Endothelial cell (in vitro differentiated cells): Measurements from ENCODE around the gene LRWD1. TPM values are rescaled to one million over a fixed set of nuclear protein-coding genes. Genes with fewer than 3 reads are reported as not detected.
A peak's percentile ranks its signal among the peaks of the same experiment; 100 is the strongest.

ENCODE experiments used
- DNase-seq: peaks from one replicate; pipeline ENCODE4 v3.0.0; 2021; ENCODE audit warnings: low spot score
- H3K27ac Mint-ChIP-seq: one replicate; pipeline ENCODE4 v1.8.0; 2021; ENCODE audit warnings: mixed read lengths, inconsistent platforms; ENCODE audit not compliant: unreplicated experiment
- H3K27me3 Mint-ChIP-seq: one replicate; pipeline ENCODE4 v1.8.0; 2021; ENCODE audit warnings: mild to moderate bottlenecking, moderate library complexity, mixed read lengths, inconsistent platforms; ENCODE audit not compliant: unreplicated experiment
- H3K36me3 Mint-ChIP-seq: one replicate; pipeline ENCODE4 v1.8.0; 2021; ENCODE audit warnings: mild to moderate bottlenecking, low read depth, mixed read lengths, inconsistent platforms; ENCODE audit not compliant: unreplicated experiment
- H3K4me1 Mint-ChIP-seq: one replicate; pipeline ENCODE4 v1.8.0; 2021; ENCODE audit warnings: mild to moderate bottlenecking, mixed read lengths, inconsistent platforms; ENCODE audit not compliant: unreplicated experiment
- H3K4me3 Mint-ChIP-seq: one replicate; pipeline ENCODE4 v1.8.0; 2021; ENCODE audit warnings: mild to moderate bottlenecking, mixed read lengths, inconsistent platforms; ENCODE audit not compliant: unreplicated experiment
- H3K9me3 Mint-ChIP-seq: one replicate; pipeline ENCODE4 v1.8.0; 2021; ENCODE audit warnings: mixed read lengths, inconsistent platforms; ENCODE audit not compliant: unreplicated experiment
- CTCF ChIP-seq: fragments of 200-600 bp; sonication (generic); IDR thresholded peaks from one replicate; pipeline ENCODE4 v1.5.0; 2021; ENCODE audit warnings: antibody characterized with exemption; ENCODE audit not compliant: unreplicated experiment
- total RNA-seq: library from RNA; stranded (reverse); fragmentation: NEBNext Ultra II Directional; extraction: Animal tissue kit (Norgen Biotek cat#: 25700); gene quantifications from one replicate; pipeline ENCODE4 v1.2.1, GENCODE V29; 2021; ENCODE audit not compliant: unreplicated experiment

Gene LRWD1
- total RNA-seq, 1 donor from 2014 or later, result 30.3 TPM

DNA sequence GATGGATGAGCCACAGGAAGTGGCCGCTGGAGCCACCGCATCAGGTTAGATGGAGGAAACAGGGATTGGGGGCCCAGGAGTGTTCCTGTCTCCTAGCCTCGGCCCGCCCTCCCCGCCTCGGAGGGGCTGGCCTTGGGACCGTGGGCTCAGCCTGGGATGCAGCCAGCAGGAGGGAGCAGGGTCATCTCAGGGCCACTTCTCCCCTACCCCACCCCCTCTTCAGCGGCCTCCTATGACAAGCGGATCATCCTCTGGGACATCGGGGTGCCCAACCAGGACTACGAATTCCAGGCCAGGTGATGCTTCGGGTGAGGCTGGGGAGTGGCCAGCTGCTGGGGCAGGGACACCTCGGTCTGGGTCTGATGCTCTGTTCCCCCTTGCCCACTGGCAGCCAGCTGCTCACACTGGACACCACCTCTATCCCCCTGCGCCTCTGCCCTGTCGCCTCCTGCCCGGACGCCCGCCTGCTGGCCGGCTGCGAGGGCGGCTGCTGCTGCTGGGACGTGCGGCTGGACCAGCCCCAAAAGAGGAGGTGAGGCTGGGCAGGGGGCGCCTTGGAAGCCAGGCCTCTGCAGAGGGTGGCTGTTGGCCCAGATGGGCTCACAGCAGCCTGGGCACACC, 4.7 kb downstream of the LRWD1 start:
- Mint-ChIP-seq H3K9me3 (no peaks in the 10 kb centered on the region), H3K36me3 (peaks cover 15% of the 10 kb centered on the region), H3K27me3 (peaks cover 9% of the 10 kb centered on the region), H3K27ac (no peak overlapping the region), H3K4me3 (no peak overlapping the region), H3K4me1 (peaks cover 4% of the 10 kb centered on the region)
- DNase-seq, result no peak
- no peak for TF ChIP-seq CTCF

DNA sequence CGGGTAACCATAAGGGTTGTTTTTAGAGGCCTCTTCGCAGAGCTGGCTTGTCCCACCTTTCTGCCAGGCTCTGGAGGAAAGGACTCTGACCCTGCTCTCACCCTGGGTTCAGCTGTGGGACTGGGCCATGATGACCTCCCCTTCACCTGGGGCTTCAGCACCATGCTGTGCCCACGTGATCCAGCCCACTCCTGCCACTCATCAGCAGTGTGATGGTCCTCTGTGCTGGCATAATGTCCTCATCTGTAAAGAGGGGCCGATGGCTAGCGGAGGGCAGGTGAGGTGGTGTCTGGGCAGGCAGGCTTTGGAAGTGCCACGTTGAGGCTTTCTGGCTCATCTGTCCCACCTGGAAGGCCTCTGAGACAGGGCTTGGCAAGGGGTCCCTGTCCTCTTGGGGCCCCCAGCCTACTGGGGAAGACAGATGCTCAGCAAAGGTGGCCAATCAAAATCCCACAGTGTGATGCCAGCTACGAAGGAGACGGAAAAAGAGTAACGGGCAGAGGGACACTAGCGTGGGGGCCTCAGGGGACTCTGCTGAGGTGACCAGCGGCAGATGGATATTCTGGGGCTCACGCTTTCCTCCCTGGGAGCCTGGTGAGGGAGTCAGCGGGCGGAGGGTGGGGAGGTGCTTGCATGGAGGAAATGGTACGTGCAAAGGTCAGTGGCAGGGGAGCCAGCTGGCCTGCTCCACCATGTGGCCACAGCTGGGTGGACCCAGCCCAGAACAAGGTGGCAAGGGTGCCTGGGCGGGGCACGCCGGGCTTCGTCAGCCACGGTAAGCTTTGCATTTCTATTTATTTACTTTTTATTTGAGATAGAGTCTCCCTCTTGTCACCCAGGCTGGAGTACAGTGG, 5.4 kb downstream of the LRWD1 start:
- Mint-ChIP-seq H3K4me1 (peaks cover 4% of the 10 kb centered on the region), H3K27me3 (peaks cover 8% of the 10 kb centered on the region), H3K4me3 (peak overlapping the region; percentile 42), H3K36me3 (peaks cover 15% of the 10 kb centered on the region), H3K9me3 (no peaks in the 10 kb centered on the region), H3K27ac (no peak overlapping the region)
- TF ChIP-seq CTCF, result no peak
- DNase-seq, result no peak

DNA sequence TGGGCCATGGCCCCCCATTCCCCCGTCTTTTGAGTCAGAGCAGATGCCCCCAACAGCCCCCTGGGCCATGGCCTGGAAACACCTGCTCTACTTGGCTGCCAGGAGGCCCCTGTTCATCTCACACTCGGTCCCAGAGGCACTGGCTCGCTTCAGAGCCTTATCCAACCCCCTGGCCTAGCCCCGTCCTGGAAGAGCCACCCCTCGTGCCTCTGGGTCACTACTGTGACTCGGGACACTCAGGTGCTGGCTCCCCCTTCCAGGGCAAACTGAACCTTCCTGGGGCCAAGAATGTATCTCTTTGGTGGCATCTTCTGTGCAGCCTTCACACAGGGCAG, 7.0 kb downstream of the LRWD1 start:
- no peak overlapping the region for H3K4me3 Mint-ChIP-seq
- no peak for TF ChIP-seq CTCF
- peaks cover 3% of the 10 kb centered on the region for H3K4me1 Mint-ChIP-seq
- H3K27ac Mint-ChIP-seq, result peak overlapping the region; percentile 30
- H3K36me3 Mint-ChIP-seq, result peaks cover 13% of the 10 kb centered on the region
- DNase-seq, result no peak
- H3K9me3 Mint-ChIP-seq, result no peaks in the 10 kb centered on the region
- H3K27me3 Mint-ChIP-seq, result peaks cover 8% of the 10 kb centered on the region

DNA sequence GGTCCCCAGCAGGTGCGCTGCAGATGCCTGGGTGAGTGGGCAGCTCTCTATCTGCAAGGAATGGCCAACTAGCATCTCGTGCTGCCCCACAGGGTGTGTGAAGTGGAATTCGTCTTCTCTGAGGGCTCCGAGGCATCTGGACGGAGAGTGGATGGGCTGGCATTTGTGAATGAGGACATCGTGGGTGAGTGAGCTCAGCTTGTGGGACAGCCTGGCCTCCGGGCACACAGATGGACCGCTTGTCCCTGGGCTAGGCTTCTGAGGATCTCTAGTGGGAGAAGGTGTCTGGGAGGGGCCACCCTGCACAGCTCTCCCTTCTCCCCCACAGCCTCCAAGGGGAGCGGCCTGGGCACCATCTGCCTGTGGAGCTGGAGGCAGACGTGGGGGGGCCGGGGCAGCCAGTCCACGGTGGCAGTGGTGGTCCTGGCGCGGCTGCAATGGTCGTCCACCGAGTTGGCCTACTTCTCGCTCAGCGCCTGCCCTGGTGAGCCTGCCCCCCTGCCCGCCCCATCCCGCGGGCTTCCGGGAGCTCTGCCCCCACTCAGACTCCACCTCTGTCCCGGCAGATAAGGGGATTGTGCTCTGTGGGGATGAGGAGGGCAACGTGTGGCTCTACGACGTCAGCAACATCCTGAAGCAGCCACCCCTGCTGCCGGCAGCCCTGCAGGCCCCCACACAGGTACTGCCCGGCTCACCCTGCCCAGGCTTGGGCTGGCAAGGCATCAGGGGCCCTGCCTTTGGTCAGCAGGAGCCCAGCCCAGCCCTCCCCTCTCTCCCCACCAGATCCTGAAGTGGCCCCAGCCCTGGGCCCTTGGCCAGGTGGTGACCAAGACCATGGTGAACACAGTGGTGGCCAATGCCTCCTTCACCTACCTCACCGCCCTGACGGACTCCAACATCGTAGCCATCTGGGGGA, 7.6 kb downstream of the LRWD1 start:
- DNase-seq, result no peak
- Mint-ChIP-seq H3K27ac (peak overlapping the region; percentile 30), H3K9me3 (no peaks in the 10 kb centered on the region), H3K4me1 (no peaks in the 10 kb centered on the region), H3K4me3 (no peak overlapping the region), H3K27me3 (peaks cover 4% of the 10 kb centered on the region), H3K36me3 (peaks cover 9% of the 10 kb centered on the region)
- TF ChIP-seq CTCF, result no peak
